Activated CD4-positive, alpha-beta T cell treated with anti-CD3 and anti-CD28 coated beads, Interleukin-2, amount 50 U/mL, for 16 hours (primary cell): ENCODE data around the gene PPP1R14D.

Experiments
- DNase-seq: peaks from one replicate; pipeline ENCODE4 v3.0.0-alpha.2; 2020

PPP1R14D gene

GRCh38 chr15:40815042-40815698, 13.3 kb downstream of the PPP1R14D start:
- no peak for DNase-seq

- no peak for DNase-seq
These were observed 15.6 kb downstream of the PPP1R14D start for GRCh38 chr15:40812721-40813425.

- no peak for DNase-seq
These were observed 19.6 kb downstream of the PPP1R14D start for GRCh38 chr15:40808861-40809450.

GRCh38 chr15:40807888-40808461, 20.5 kb downstream of the PPP1R14D start:
- DNase-seq: no peak

- DNase-seq: peak; percentile 98
These were observed 21.2 kb downstream of the PPP1R14D start, which contains the start of the genes DNAJC17 and ZFYVE19 for GRCh38 chr15:40807028-40807887. DNAJC17 (minus strand) TSS chr15:40807473; CDS start chr15:40807446, 27 bp downstream. ZFYVE19 (plus strand) TSS chr15:40807089; CDS start chr15:40807590, 501 bp downstream.

- no peak for DNase-seq
These were observed 21.9 kb downstream of the PPP1R14D start for GRCh38 chr15:40806672-40807027.

GRCh38 chr15:40803688-40804087, 24.8 kb downstream of the PPP1R14D start:
- no peak for DNase-seq

GRCh38 chr15:40803076-40803475, 25.4 kb downstream of the PPP1R14D start:
- no peak for DNase-seq

GRCh38 chr15:40799523-40799922, 29.0 kb downstream of the PPP1R14D start:
- no peak for DNase-seq

GRCh38 chr15:40796512-40796911, 32.0 kb downstream of the PPP1R14D start:
- DNase-seq: no peak

- DNase-seq: no peak
These were observed 32.5 kb downstream of the PPP1R14D start for GRCh38 chr15:40796041-40796440.

- DNase-seq: peak; percentile 72
These were observed 35.1 kb downstream of the PPP1R14D start for GRCh38 chr15:40793216-40793989.

- no peak for DNase-seq
These were observed 36.1 kb downstream of the PPP1R14D start for GRCh38 chr15:40792394-40792793.

- DNase-seq: no peak
These were observed 37.8 kb downstream of the PPP1R14D start for GRCh38 chr15:40790718-40791117.

- DNase-seq: no peak
These were observed 38.5 kb downstream of the PPP1R14D start for GRCh38 chr15:40789999-40790398.

GRCh38 chr15:40789119-40789518, 39.4 kb downstream of the PPP1R14D start:
- DNase-seq: no peak

- no peak for DNase-seq
These were observed 40.5 kb downstream of the PPP1R14D start for GRCh38 chr15:40787991-40788390.

- DNase-seq: peak; percentile 40
These were observed 41.1 kb downstream of the PPP1R14D start for GRCh38 chr15:40787344-40787841.

- DNase-seq: no peak
These were observed 42.7 kb downstream of the PPP1R14D start for GRCh38 chr15:40785814-40786213.

GRCh38 chr15:40785164-40785563, 43.3 kb downstream of the PPP1R14D start:
- no peak for DNase-seq

GRCh38 chr15:40782609-40783227, 45.8 kb downstream of the PPP1R14D start:
- peak; percentile 75 for DNase-seq
